HG03064 (cell line): Measurements from ENCODE around the gene CDKL4.
"Not testable (repeated sequence)": the region's sequence is repeated elsewhere in the genome, so short reads cannot be mapped to it uniquely, and the experiment has no call there.

ENCODE experiments used
- ATAC-seq: cut with Tn5 transposase; IDR thresholded peaks from one replicate; pipeline ENCODE4 v1.9.1; 2021; ENCODE audit warnings: low read depth; ENCODE audit not compliant: unreplicated experiment

The CDKL4 gene

GRCh38 chr2:39234754-39235153 is 9.0 kb downstream of the CDKL4 start:
- no peak for ATAC-seq

GRCh38 chr2:39232141-39232540 is 11.6 kb downstream of the CDKL4 start:
- ATAC-seq: no peak

GRCh38 chr2:39228413-39229209 is 15.2 kb downstream of the CDKL4 start:
- peak; percentile 28 for ATAC-seq

GRCh38 chr2:39227628-39228412 is 15.9 kb downstream of the CDKL4 start:
- peak; percentile 87 for ATAC-seq

DNA sequence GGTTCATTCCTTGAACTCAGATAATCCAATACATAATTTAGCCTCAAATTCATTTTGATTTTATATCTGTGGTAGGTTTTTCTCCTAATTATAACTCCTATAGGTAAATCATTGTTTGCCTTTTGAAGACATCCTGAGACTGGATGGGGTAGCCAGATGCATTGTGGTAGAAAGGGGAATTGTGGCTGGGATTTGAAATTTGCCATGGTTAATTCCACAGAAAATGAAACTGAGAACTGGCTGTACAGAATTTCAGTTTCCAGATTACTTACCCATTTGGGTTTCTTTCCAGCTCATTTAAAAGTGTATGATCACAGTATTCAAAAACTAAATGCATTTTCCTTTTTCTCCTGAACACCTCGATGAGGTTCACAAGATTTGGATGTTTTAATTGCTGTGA is 18.2 kb downstream of the CDKL4 start:
- no peak for ATAC-seq

DNA sequence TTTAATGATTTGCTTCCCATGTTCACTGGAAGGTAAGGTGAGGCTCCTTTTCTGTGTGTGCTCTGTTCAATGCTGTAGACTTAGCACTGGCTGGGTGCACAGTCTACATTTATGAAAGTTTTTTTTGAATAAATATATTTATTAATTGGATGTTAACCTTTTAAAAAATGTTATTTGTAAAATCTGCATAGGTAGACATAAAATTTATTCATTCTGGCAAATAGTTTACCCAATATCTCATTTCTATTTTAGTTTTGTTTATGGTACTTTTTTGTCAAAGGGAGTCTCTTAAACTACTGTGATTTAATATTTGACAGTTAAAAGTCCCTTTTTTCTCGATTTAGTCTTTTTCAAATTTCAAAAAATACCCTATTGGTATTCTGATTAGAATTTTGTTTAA is 19.9 kb downstream of the CDKL4 start:
- ATAC-seq: no peak

DNA sequence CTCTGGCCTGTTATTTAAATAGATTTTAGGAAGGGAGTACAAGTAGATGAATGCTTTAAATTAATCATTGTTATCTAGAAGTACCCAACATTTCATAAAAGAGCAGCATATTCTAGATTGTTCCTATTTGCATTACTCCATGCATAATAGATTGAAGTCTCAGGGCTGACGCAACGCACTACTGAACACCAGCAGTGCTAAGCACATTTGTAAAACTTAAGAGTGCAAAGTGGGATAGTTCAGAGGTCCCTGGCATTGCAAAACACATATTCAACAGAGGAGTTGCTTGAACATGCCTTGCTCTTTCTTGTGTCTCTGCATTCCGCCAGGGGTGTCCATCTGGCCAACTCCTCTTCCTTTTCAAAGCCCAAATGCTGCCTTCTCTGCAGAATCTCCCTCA is 22.3 kb downstream of the CDKL4 start:
- ATAC-seq: no peak

GRCh38 chr2:39220136-39220535 is 23.6 kb downstream of the CDKL4 start:
- no peak for ATAC-seq

GRCh38 chr2:39218391-39218790 is 25.4 kb downstream of the CDKL4 start:
- no peak for ATAC-seq

DNA sequence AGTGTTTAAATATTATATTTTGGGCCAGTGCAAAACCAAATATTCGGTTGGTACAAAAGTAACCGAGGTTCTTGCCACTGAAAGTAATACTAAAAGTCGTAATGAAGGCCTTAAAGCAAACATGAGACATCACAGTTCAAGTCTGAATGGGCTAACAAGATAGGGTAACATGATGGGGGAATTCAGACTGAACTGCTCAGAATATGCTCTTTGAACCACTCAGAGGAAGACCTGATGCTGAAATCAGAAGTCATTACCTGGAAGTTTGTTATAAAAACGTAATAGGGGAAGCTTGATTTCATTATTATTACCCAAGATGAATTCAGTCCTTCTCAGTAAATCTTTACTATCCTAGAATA is 26.6 kb downstream of the CDKL4 start:
- no peak for ATAC-seq

DNA sequence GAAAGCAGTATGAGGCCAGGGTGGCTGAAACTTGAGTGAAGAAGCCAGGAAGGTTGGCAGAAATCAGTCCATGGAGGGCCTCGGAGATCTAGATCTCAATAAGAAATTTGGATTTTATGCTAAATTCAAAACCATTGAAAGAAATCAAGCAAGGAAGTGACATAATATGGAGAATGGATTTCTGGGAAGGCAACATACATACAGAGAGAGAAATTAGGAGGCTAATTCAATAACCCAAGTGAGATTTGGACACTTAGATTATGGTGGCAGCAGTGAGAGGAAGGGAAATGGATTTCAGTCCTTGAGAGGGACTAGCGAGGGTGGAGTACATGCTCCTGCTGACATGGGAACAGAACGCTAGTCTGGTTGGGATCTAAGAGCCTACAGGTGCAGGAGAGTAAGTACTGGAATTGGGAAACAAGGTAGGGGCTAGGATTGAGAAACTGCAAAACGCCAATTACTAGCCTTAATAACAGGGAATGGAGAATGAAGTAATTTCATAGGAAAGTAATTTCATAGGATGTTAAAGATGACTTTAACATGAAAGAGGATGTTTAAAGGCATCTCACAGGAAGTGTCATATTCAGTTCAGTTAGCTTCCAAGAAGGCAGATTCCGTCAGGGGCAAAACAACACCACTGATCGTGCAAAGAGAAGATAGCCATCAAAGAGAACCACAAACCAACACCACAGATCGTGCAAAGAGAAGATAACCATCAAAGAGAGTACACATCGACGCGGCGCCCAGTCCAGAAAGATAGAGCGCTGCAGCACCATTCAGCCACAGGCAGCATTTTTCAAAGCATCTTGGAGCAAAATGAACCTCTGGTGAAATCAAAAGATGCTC is 27.2 kb downstream of the CDKL4 start:
- no peak for ATAC-seq

GRCh38 chr2:39215545-39215944 is 28.2 kb downstream of the CDKL4 start:
- no peak for ATAC-seq

DNA sequence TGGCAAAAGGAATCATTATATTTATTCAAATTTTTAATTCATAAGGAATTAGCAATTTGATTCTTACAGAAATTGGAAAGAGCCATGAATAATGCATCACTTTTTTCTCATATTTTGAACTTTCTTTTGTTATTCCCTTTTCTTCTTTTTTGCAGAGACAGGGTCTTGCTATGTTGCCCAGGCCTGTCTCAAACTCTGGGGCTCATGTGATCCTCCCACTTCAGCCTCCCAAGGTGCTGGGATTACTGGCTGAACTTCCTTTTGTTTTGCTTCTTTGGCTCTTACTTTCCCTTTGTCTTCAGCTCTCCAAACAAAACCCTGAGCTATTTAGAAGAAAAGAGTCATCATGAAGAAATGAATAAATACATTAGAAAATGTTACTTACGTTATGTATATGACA is 30.8 kb downstream of the CDKL4 start:
- no peak for ATAC-seq

GRCh38 chr2:39210846-39211245 is 32.9 kb downstream of the CDKL4 start:
- no peak for ATAC-seq

DNA sequence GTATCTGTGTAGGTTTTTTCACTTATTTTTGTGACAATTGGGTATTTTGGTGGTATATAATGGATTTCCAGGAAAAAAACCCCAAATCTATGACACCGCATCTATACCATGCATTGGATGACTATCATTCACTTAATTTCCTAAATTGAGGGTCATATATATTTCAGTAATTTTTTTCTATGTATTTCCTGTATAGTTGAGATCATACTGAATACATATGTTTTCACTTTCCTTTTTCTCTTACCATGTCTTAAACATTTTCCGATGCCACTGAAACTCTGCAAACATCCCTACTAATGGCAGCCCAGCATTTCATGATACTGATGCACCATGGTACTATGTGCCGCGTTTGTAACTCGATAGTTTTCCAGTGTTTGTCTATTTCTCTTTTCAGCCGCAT is 40.4 kb downstream of the CDKL4 start:
- no peak for ATAC-seq

DNA sequence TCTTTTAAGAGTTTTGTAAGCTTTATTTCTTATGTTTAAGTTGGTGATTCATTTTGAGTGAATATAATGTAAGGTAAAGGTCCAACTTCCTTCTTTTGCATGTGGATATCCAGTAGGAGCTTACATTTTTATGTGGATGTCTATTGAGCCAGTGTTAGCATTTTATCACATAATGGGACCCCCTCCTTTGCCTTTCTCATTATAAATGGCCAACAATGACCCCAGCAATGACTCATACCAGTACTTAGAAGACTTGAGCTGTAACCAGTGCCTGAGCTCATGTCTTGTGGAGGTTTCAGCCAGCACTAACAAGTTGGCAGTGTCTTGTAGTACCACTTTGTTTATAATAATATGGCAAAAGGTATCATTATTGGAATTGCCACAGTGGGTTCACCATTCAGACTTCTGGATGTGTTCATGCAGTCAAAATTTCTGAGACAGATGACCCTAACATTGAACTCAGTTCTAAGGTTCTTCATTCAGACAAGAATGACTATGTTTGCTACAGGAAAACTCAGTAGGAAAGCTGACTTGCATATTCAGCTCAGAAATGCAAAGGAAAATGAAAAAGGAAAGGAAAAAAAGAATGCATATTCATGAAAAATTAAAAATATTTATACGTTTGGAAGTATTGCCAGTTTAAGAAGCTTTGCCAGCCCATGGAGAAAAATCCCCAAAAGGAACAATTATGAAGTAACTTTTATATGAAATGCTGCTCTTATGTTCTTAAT is 41.0 kb downstream of the CDKL4 start:
- ATAC-seq: no peak

- ATAC-seq: not testable (repeated sequence)
These were observed 46.8 kb downstream of the CDKL4 start for GRCh38 chr2:39197003-39197402.

DNA sequence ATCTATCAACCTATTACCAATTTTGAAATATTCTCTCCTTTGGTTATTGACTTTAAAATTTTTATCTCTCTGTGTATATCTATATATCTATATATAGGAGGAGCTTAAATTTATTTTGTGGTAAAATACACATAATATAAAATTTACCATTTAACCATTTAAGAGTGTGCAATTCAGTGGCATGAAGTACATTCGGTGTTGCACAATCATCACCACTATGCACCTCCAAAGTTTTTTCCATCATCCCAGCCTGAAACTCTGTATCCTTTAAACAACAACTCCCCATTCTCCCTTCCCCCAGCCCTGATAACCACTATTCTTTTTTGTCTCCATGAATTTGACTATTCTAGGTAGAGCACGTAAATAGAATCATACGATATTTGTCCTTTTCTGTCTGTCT is 49.1 kb downstream of the CDKL4 start:
- no peak for ATAC-seq

DNA sequence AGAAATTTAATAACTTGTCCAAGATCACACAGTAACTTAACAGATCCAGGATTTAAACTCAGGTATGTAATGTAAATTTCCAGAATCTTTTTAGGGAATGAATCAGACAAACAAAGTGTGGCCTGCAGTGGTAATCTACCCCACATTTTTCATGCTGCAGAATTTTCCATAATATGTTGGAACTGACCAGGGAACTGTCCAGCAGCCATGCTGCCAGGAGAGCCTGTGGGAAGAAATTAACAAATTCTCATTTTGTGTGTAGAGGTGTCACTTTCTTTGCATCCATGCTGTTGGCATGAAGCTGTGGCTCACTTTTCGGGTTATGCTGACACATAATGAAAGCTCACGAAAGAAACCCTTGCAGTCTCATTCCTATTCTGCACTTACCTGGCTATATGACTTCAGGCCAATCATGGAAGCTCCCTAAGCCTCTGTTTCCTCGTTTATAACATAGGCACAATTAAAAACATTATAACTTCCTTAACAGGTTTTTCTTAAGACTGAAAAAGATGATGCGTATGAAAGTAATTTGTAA is 54.7 kb downstream of the CDKL4 start:
- ATAC-seq: no peak

- ATAC-seq: no peak
These were observed 60.1 kb downstream of the CDKL4 start for GRCh38 chr2:39183673-39184072.
